Measurements from ENCODE around the gene FAM222A.

Gene FAM222A

DNA sequence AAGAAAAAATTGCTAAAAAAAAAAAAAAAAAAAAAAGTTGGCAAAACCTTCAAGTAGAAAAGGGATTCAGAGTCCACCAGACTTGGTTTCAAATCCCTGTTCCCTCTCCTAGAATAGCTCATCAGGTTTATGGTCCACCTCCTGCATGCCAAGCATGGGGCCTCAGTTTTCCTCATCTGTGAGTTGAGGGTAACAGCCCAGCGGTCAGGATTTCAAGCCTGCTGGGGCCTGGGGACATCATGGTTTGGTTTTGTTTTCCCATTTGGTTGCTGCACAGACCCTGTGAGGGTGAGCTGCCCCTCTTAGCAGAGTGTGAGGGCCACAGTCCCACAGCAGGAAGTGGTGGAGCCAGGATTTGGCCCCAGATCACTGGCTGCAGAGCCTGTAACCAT is 12.5 kb downstream of the FAM222A start:
- no peak overlapping the region for H3K4me3 ChIP-seq (ENCODE audit: low read depth, low read length)
- DNase-seq (ENCODE audit: low read depth) = no peak
- TF ChIP-seq, protein P1, sequence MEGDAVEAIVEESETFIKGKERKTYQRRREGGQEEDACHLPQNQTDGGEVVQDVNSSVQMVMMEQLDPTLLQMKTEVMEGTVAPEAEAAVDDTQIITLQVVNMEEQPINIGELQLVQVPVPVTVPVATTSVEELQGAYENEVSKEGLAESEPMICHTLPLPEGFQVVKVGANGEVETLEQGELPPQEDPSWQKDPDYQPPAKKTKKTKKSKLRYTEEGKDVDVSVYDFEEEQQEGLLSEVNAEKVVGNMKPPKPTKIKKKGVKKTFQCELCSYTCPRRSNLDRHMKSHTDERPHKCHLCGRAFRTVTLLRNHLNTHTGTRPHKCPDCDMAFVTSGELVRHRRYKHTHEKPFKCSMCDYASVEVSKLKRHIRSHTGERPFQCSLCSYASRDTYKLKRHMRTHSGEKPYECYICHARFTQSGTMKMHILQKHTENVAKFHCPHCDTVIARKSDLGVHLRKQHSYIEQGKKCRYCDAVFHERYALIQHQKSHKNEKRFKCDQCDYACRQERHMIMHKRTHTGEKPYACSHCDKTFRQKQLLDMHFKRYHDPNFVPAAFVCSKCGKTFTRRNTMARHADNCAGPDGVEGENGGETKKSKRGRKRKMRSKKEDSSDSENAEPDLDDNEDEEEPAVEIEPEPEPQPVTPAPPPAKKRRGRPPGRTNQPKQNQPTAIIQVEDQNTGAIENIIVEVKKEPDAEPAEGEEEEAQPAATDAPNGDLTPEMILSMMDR (IDR thresholded peaks at IDR 0.05; ENCODE audit: low read depth, low read length, missing control alignments) = no peak

DNA sequence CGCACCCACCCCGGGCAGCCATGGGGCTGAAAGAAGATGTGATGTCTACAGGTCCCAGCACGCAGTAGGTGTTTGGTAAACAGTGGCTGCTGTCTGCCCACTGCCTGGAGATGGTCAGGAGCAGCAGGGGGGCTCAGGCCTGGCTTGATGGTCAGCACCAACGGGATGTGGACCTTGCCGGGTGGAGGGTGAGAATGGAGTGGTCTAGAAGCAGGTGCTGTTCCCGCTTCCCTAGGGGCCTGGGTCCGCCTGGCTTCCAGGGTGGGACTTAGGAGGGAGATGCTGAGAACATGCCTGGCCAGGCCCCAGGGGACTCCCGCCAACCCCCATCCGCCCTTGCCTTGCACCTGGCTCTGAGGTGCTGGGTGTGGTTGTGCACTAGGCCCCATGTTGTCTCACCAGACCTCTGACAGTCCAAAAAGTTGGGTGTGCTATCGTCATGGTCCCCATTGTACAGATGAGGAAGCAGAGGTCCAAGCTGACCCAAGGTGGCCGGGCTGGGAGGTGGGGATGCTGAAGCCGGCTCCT is 12.9 kb downstream of the FAM222A start:
- TF ChIP-seq, protein P1 (IDR thresholded peaks at IDR 0.05; ENCODE audit: low read depth, low read length, missing control alignments) = no peak
- no peak for DNase-seq (ENCODE audit: low read depth)
- no peak overlapping the region for H3K4me3 ChIP-seq (ENCODE audit: low read depth, low read length)

DNA sequence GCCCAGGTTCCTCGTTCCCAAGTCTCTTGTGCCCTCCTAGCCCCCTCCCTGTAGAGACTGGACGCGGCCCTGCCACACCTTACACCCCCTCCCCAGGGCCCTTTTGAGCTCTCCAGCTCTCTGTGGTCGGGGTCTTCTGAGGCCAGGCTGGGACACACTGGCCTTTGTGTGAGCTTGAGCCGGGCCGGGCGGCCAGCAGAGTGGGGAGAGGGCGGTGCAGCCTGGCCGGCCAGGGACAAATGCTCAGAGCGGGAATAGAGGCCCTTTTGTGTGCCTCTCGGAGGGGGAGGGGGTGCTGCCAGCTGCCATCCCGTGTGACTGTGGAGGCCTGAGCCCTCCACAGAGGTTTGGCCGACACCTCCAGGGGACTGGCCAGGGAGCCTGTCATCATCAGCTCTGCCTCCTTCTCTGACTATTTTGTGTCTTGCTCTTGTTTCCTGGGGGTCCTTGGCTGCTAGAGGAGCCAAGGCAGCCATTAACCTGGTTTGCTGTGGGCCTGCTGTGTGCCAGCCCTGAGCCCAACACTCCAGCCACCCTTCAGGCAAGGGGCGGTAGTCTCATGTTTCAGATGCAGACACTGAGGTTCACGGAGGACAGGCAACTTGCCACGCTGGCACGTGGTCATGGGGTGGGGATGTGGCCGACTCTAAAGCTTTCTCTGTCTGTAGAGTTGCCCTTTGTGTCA is 13.6 kb downstream of the FAM222A start:
- no peak for DNase-seq (ENCODE audit: low read depth)
- TF ChIP-seq, protein P1 (IDR thresholded peaks at IDR 0.05; ENCODE audit: low read depth, low read length, missing control alignments) = no peak
- no peak overlapping the region for H3K4me3 ChIP-seq (ENCODE audit: low read depth, low read length)

DNA sequence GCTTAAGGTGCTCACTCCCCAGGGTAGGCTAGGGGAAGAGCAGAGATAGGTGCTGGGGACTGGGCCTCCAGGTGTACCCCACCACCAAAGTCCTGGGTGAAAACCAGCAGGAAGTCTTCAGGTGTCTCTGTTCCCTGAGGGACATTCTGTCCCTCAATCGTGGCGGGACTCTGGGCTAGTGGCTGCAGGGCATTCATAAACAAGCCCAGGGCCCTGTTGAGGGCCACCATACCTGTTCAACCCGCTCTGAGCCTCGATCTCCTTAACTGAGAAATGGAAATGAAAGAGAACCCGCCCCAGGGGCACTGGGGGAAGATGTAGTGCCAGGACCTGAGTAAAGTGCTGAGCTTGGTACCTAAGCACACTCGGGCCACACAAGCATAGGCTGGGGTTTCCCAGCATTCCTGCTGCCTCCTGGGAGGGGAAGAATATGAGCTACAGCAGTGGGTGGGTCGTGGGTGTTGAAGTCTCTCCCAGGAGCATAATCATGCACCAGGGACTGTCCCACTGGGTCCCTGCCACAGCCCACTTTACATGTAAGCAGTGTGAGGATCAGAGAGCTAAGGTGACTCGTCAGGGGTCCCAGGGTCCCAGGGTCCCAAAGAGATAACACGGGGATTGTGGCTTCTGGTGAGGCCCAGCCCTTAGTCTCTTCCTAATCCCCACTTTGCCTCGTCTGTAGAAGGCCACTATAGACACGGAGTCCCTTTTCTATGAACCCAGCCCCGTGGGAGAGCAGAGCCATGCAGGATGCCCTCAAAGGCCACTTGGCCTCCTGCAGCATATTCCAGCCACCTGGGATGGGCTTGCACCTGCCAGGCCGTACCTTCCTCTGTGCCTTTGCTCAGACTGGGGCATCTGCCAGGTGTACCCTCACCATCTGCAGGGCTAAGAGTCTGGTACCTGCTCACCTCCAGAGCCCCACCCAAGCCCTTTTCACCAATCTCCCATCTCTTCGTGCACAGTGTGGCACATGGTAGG is 14.4 kb downstream of the FAM222A start:
- no peak overlapping the region for H3K4me3 ChIP-seq (ENCODE audit: low read depth, low read length)
- TF ChIP-seq, protein P1 (IDR thresholded peaks at IDR 0.05; ENCODE audit: low read depth, low read length, missing control alignments) = no peak
- DNase-seq (ENCODE audit: low read depth) = no peak

DNA sequence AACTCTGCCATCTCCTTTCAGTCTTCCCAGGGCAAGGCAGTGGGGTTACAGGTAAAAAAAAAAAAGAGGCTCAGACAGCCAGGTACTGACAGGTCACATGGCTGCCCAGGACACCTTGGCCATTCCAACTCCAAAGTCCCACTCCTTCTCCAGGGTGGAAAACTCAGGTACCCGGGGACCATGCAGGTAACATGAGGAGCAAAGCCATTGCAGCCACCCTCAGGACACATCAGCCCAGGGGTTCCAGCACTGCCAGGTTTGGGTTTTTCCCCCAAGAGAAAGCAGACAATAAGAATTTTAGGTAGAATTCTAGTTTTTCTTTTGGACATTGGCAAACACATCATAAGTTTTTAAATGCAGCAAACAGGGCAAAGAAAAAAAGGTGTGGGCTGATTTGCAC is 15.3 kb downstream of the FAM222A start:
- H3K4me3 ChIP-seq (ENCODE audit: low read depth, low read length) = no peak overlapping the region

DNA sequence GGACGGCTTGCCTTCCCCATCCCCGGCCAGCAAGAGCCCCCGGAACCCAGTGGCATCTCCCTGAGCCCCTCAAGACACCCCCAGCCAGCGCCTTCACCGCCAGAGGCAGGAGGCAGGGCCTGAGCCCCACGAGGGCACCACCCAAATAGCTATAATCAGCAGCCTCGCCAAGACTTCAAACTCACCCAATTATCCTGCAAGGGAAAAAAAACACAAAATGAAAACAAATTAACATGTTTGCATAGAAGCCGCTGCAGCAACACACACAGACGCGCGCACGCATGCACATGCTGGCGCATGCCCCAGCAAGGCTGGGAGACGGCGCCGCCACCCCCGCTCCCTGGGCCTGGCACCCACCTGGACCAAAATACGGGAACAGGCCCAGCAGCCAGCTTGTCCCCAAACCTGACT is 15.8 kb downstream of the FAM222A start:
- DNase-seq (ENCODE audit: low read depth) = no peak
- TF ChIP-seq, protein P1 (IDR thresholded peaks at IDR 0.05; ENCODE audit: low read depth, low read length, missing control alignments) = no peak

More for the DNA sequence above, 15.3 kb downstream of the FAM222A start:
- DNase-seq (ENCODE audit: low read depth) = no peak
- TF ChIP-seq, protein P1 (IDR thresholded peaks at IDR 0.05; ENCODE audit: low read depth, low read length, missing control alignments) = no peak

More for the DNA sequence above, 15.8 kb downstream of the FAM222A start:
- no peak overlapping the region for H3K4me3 ChIP-seq (ENCODE audit: low read depth, low read length)
